Ovary (tissue), 9 donors: ENCODE measurements around the gene IL4. TPM values are rescaled to one million over a fixed set of nuclear protein-coding genes. Genes with fewer than 3 reads are reported as not detected.

Source experiments
- DNase-seq, 5 donors: peaks; one replicate each; pipeline ENCODE4 v3.0.0-alpha.2; 2019 to 2020
- H3K27ac ChIP-seq, 2 donors: fragments of 200-600 bp; one replicate each; pipeline versions ENCODE4 v1.5.1 to v1.8.0; 2019 to 2022
- H3K27me3 ChIP-seq: fragments of 200-600 bp; one replicate; pipeline ENCODE4 v1.8.0; 2022
- H3K36me3 ChIP-seq: fragments of 200-600 bp; sonication (generic); one replicate; pipeline ENCODE4 v1.5.1; 2019
- H3K4me1 ChIP-seq: one replicate; pipeline ENCODE4 v1.8.1; 2013; ENCODE audit warnings: mild to moderate bottlenecking, moderate library complexity; ENCODE audit not compliant: insufficient read depth
- H3K4me3 ChIP-seq: fragments of 200-600 bp; sonication (generic); one replicate; pipeline ENCODE4 v1.5.1; 2017
- H3K9me3 ChIP-seq, 2 donors: fragments of 200-600 bp in 1 of 2; sonication (generic) in 1 of 2; one replicate each; pipeline versions ENCODE4 v1.5.1 to v1.8.1; 2013 to 2019; ENCODE audit warnings: mild to moderate bottlenecking in 1 of 2, moderate library complexity in 1 of 2
- CTCF ChIP-seq, 3 donors: fragments of 450-650 bp in 2 of 3; fragments of 200-600 bp in 1 of 3; IDR thresholded peaks; one replicate each; pipeline versions ENCODE4 v1.5.1 to v1.8.0; 2016 to 2022; ENCODE audit warnings: antibody characterized with exemption in 3 of 3, mild to moderate bottlenecking in 1 of 3
- EP300 ChIP-seq: sonication (generic); formaldehyde crosslinking; IDR thresholded peaks from one replicate; pipeline ENCODE4 v1.6.1; 2017; ENCODE audit warnings: antibody characterized with exemption
- POLR2A ChIP-seq: fragments of 450-650 bp; IDR thresholded peaks from one replicate; pipeline ENCODE4 v1.6.1; 2017; ENCODE audit warnings: antibody characterized with exemption, mild to moderate bottlenecking, moderate library complexity
- WGBS, 3 donors: extraction: QIAGEN DNeasy Blood & Tissue Kit in 1 of 3; methylation state at CpG; one replicate each; pipeline versions ENCODE4 v1.1.5 to v1.1.7; 2013 to 2017; 5-methylcytosine and 5-hydroxymethylcytosine counted together
- intact Hi-C, 4 donors: fragments of 100-400 bp; cut with DNase I; formaldehyde crosslinking; loops; one replicate each; pipeline versions ENCODE4 v1.11.0 to v1.15.1; 2022 to 2023
- polyA plus RNA-seq, 2 donors: library from polyadenylated mRNA; stranded (reverse); fragments of 200-250 nt in 1 of 2; fragments of 350-450 nt in 1 of 2; fragmentation: Illumina TruSeq in 1 of 2; extraction: RNeasy Lipid Tissue Mini Kit (QIAGEN cat#74804) in 1 of 2; gene quantifications; one replicate each; pipeline ENCODE4 v1.2.3, GENCODE V29; 2013 to 2014
- total RNA-seq, 7 donors: library from RNA; depleted of rRNA in 2 of 7; stranded (reverse); fragments of >200 nt in 2 of 7; fragmentation: NEBNext Ultra II Directional in 3 of 7; extraction: Animal tissue kit (Norgen Biotek cat#: 25700) in 3 of 7; gene quantifications; one replicate each; pipeline versions ENCODE4 v1.1.0 to v1.2.4, GENCODE V29; 2016 to 2023
- donor health status: DM: no; HTN: no; CAD: no; lungs with moderate emphysema.
- donor health status: DM: no; HTN: no; CAD: no.
- donor health status: Bipolar disorder and iron deficiency.
- donor health status: DM: yes; HTN: yes; CAD: no.
- donor health status: DM: no; HTN: no; CAD: no.
- donor health status: DM: yes; HTN: yes; CAD: no.

IL4 gene
- total and polyA plus RNA-seq, 9 donors: not detected

GRCh38 chr5:132667309-132667708, 6.5 kb upstream of the IL4 start:
- no peak for TF ChIP-seq POLR2A
- no peak for TF ChIP-seq EP300
- TF ChIP-seq CTCF (IDR thresholded peaks at IDR 0.05): no peak
- no peaks in the 10 kb centered on the region for H3K9me3 ChIP-seq
- intact Hi-C loops: no loop called here
- H3K4me1 ChIP-seq: no peaks in the 10 kb centered on the region
- H3K27ac ChIP-seq: no peak overlapping the region
- no peaks in the 10 kb centered on the region for H3K27me3 ChIP-seq
- H3K36me3 ChIP-seq: no peaks in the 10 kb centered on the region
- WGBS, 3 donors: 88 to 91% (median 90%) methylated on average over 10 of the region's 10 CpGs
- H3K4me3 ChIP-seq: no peak overlapping the region
- no peak for DNase-seq

GRCh38 chr5:132667761-132668705, 5.8 kb upstream of the IL4 start:
- Histone ChIP-seq H3K27me3 (no peaks in the 10 kb centered on the region), H3K4me1 (no peaks in the 10 kb centered on the region), H3K36me3 (no peaks in the 10 kb centered on the region), H3K4me3 (no peak overlapping the region), H3K9me3 (no peaks in the 10 kb centered on the region), H3K27ac (no peak overlapping the region)
- intact Hi-C loops: no loop called here
- TF ChIP-seq EP300: no peak
- TF ChIP-seq CTCF (IDR thresholded peaks at IDR 0.05): no peak
- no peak for DNase-seq
- WGBS, 3 donors: 61 to 70% (median 63%) methylated on average over 22 of the region's 22 CpGs

GRCh38 chr5:132668706-132669454, 4.9 kb upstream of the IL4 start:
- Histone ChIP-seq H3K27me3 (no peaks in the 10 kb centered on the region), H3K27ac (no peak overlapping the region), H3K4me3 (no peak overlapping the region), H3K4me1 (no peaks in the 10 kb centered on the region), H3K36me3 (no peaks in the 10 kb centered on the region), H3K9me3 (no peaks in the 10 kb centered on the region)
- DNase-seq: no peak
- intact Hi-C loops: no loop called here
- no peak for TF ChIP-seq CTCF (IDR thresholded peaks at IDR 0.05)
- TF ChIP-seq POLR2A: no peak
- TF ChIP-seq EP300: no peak
- WGBS, 3 donors: 77 to 85% (median 79%) methylated on average over 14 of the region's 14 CpGs

- no peaks in the 10 kb centered on the region for H3K9me3 ChIP-seq
- no peaks in the 10 kb centered on the region for H3K4me1 ChIP-seq
- no peaks in the 10 kb centered on the region for H3K36me3 ChIP-seq
- intact Hi-C loops: no loop called here
- no peak overlapping the region for H3K27ac ChIP-seq
- H3K4me3 ChIP-seq: no peak overlapping the region
- WGBS, 3 donors: 75 to 83% (median 83%) methylated on average over 7 of the region's 7 CpGs
- no peak for DNase-seq
- H3K27me3 ChIP-seq: no peaks in the 10 kb centered on the region
- no peak for TF ChIP-seq CTCF (IDR thresholded peaks at IDR 0.05)
- no peak for TF ChIP-seq EP300
- TF ChIP-seq POLR2A: no peak
These were observed 4.4 kb upstream of the IL4 start for GRCh38 chr5:132669455-132669820.
